WI38 (cell line): ENCODE measurements around the gene HPDL.

Experiments
- H3K4me3 ChIP-seq: 2 replicates; pipeline ENCODE4 v1.5.1; 2011; ENCODE audit warnings: low read depth, mild to moderate bottlenecking, control low read depth, low read length
- CTCF ChIP-seq: IDR thresholded peaks from 2 replicates; pipeline ENCODE4 v1.5.1; 2012; ENCODE audit warnings: low read depth, mild to moderate bottlenecking, control low read depth, low read length

Gene HPDL

GRCh38 chr1:45325851-45326506 is 716 bp upstream of the HPDL start:
- peak overlapping the region; percentile 58 for H3K4me3 ChIP-seq
- no peak for TF ChIP-seq CTCF

- H3K4me3 ChIP-seq = no peak overlapping the region
- TF ChIP-seq CTCF = no peak
Observed at GRCh38 chr1:45327644-45328515, 1.2 kb downstream of the HPDL start.

- no peak for TF ChIP-seq CTCF
- no peak overlapping the region for H3K4me3 ChIP-seq
Observed at GRCh38 chr1:45328680-45329079, 2.0 kb downstream of the HPDL start.

- H3K4me3 ChIP-seq = no peak overlapping the region
- no peak for TF ChIP-seq CTCF
Observed at GRCh38 chr1:45329445-45329844, 2.8 kb downstream of the HPDL start.

- no peak for TF ChIP-seq CTCF
- H3K4me3 ChIP-seq = no peak overlapping the region
Observed at GRCh38 chr1:45331436-45332345, 5.0 kb downstream of the HPDL start.

GRCh38 chr1:45332346-45332720 is 5.6 kb downstream of the HPDL start:
- no peak overlapping the region for H3K4me3 ChIP-seq
- TF ChIP-seq CTCF = no peak
